Measurements from ENCODE around the gene ENPP1.

DNA sequence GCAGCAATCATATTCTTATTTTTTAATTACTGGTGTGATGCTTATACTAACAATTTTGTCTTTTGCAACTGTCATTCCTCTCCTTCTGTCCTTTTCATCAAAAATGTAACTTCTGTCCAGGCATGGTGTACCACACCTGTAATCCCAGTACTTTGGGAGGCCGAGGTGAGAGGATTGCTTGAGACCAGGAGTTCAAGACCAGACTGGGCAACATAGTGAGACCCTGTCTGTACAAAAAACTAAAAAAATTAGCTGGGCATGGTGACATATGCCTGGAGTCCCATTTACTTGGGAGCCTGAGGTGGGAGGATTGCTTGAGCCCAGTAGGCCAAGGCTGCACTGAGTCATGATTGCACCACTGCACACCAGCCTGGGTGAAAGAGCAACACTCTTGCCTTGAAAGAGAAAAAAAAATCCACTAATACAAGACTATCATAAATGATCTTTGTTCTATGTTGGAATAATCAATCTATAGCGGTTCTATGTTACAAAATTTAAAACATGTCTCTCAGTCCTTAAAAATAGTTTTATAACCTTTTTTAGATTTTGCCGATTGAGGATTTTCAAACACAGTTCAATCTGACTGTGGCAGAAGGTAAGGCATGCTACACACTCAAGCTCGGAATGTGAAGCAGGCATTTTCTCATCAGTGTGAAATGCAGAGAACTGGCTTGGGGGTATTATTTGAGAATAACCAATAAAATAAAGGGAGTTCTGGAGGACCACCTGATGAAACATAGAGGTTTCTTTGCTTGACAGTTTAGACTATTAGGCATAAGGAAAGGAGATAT lies 70.4 kb downstream of the ENPP1 start:
- TF ChIP-seq, protein P1, sequence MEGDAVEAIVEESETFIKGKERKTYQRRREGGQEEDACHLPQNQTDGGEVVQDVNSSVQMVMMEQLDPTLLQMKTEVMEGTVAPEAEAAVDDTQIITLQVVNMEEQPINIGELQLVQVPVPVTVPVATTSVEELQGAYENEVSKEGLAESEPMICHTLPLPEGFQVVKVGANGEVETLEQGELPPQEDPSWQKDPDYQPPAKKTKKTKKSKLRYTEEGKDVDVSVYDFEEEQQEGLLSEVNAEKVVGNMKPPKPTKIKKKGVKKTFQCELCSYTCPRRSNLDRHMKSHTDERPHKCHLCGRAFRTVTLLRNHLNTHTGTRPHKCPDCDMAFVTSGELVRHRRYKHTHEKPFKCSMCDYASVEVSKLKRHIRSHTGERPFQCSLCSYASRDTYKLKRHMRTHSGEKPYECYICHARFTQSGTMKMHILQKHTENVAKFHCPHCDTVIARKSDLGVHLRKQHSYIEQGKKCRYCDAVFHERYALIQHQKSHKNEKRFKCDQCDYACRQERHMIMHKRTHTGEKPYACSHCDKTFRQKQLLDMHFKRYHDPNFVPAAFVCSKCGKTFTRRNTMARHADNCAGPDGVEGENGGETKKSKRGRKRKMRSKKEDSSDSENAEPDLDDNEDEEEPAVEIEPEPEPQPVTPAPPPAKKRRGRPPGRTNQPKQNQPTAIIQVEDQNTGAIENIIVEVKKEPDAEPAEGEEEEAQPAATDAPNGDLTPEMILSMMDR (conservative IDR thresholded peaks at IDR 0.05 in 1 of 2, IDR thresholded peaks at IDR 0.05 in 1 of 2; ENCODE audit: low read depth in 1 of 2, low read length in 2 of 2): no peak
- TF ChIP-seq EZH2 (IDR thresholded peaks at IDR 0.05; ENCODE audit: low read length, missing control alignments): no peak
